DMS 273 (cell line): ENCODE measurements around the gene RAP1GAP.
A peak's percentile ranks its signal among the peaks of the same experiment; 100 is the strongest.

ENCODE experiments used
- DNase-seq: peaks from one replicate; lab custom pipeline; 2025; ENCODE audit not compliant: unreplicated experiment; lab: John Stamatoyannopoulos, UW

RAP1GAP gene

DNA sequence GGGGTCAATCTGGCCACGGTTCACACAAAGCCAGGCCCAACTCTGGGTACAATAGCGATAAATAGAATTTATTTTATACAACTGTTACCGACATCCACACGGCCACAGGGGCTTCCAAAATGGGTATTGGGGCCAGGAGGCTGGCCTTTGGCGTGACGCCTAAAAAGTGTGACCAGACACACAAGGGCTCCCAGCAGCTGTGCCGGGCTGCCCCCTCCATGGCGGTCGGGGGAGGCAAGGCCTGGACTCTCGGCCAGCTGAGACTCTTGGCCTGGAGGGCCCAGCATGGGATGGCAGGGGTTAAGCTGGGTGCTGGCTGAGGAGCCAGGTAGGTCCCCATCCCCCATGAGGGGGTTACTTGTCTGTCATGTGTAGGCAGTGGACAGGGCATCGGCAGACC lies 73.0 kb downstream of the RAP1GAP start:
- DNase-seq: no peak

DNA sequence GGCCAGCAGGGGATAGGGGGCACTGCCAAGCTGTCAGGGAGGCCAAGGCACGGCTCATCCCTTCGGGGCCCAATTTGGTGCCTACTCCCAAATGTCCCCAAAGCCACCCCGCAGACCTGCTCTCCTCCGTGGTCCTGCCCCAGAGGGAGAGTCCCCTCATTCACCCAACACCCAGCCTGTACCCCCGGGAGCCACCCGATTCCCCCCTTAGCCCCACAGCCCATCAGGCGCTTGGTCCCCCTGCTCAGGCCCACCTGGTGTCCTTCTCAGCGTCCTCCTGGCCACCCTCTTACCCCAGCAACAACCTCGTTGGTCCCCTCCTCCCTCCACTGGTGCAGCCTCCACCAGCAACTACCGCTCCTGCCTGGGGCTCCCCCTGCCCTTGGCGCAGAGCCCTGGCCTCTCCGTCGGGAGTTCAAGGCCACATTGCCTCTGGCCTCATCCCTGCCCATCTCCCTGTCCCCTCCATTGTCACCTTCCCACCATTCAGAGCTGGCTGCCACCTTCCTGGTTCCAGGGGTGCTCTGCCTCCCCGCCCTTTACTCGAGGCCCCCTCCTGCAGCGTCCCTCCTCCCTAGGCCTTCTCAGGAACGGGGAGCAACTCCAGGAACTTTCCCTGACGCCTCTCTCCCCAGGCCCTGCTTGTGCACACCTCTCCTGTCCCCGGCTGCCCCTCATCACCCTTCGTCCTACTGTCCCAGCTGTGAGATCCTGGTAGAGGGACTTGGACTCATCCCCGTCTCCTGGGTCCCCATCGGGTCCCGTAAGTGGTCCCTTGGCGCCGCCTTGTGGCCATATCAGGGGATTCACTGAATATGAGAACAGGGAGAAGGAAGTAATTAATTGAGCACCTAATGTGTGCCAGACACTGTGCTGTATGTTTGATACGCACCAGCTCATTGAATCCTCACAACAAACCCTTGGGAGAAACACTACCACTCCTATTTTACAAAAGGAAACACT lies 73.9 kb downstream of the RAP1GAP start:
- DNase-seq: peak; percentile 88

DNA sequence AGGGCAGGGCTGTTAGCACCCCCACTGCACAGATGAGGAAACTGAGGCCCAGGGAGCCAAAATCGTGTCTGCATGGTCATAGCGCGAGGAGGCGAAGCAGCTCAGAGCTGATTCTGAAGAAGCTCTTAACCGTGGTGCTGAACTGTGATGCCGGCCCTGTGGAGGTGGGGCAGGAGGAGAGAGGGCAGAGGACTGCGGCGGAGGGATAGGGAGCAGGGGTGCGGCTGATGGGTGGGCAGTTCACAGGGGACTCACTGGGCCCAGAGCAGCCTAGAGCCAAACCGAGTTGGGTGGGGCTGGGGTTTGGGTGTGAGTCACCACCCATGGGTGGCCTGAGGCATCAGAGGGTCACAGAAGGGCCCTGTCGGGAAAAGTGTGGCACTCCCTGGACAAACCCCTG lies 74.7 kb downstream of the RAP1GAP start:
- no peak for DNase-seq

DNA sequence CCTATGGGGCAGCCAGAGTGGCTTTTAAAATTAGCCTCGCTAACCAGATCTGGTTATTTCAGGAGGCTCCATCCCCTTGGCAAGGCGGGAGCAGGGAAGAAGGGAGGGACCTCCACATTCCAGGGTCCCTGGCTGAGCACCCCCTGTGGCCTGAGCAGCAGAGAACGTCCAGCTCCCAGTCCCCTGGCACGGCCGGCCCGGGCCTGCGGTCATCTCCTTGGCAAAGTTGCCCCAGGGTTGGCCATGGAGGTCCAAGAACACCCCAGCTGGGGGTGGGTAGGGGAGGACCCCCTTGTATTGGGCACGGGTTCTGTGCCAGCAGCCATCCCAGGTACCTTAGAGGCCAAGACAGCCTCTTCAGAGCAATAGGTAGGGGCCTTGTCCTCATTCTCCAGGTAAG lies 75.9 kb downstream of the RAP1GAP start:
- peak; percentile 27 for DNase-seq

DNA sequence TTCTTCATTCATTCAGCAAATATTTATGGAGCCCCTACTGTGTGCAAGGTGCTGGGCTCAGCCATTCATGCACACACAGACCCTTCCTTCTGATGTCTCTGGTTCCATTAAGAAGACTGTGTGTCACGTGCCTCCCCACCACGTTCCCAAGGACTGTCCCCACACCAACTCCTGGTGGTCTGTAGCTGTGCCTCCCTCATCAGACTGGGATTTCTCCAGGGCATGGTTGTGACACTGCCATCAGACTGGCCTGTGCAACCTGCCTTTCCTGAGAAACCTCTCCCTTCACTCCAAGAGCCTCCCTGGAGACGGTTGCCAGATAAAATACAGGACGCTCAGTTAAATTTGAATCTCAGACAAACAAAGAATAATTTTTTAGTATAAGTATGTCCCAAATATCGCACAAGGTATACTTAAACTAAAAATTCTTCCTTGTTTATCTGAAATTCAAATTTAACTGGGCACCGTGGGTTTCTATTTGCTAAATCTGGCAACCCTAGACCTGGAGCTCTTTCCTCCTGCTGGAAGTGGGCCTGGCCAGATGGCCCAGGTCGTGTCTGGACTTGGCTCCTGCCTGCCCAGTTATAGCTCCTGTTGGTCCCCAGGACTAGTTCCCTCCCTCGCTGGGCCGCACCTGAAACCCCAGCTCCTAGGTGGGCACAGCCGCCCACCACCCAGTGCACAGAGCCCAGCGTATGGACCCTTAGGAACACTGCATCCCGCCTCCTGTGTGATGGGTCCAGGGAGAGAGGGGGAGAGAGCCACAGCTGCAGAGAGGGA lies 76.9 kb downstream of the RAP1GAP start:
- peak; percentile 81 for DNase-seq

DNA sequence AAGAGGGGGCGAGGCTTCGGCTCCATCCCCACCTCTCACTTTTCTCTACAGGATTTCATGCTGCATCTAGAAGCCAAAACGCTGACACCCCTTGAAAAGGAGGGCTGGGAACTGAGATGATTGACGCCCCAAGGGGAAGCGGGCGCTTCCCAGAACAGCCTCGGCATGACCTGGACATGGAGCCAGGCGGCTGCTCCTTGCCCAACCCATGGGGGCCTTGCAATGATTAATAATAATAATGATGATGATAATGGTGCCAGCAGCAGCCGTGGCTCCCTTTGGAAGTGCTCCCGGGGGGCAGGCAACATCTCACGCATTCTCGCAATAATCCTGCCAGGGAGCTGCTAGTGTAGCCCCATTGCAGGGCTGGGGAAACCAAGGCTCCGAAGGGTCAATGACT lies 78.2 kb downstream of the RAP1GAP start:
- DNase-seq: peak; percentile 43

DNA sequence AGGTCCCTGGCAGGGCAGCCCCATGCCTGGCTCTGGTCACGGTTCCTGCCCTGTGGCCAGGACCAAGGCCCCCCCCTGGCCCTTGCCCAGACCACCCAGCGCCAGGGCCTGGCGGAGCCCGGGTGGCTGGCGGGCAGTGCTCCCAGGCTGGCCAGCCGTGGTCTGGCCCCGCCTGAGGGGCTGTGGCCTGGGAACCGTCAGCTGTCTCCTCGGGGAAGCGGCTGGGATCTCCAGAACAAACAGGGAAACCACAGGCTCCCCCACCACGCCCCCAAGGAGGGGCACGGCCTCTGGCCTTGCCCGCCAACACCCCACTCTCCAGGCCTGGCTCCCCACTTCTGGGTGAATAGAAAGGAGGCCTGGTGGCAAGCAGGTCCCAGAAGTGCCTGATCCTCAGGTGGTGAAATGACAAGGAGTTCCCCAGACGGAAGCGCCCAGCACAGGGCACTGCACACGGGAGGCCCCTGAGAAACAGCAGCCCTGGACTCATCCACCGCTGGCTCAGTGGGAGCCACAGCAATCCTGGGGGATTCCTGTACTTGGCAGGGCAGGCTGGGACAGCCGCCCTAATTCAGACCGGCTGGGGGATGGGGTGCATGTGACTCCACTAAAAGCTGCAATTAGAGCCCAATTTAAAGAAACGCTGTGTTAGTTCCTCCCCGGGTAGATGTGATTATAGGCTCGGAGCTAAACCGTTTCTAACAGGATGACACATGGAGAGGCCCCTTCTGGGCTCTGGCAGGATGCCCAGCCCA lies 78.9 kb downstream of the RAP1GAP start:
- peak; percentile 52 for DNase-seq

DNA sequence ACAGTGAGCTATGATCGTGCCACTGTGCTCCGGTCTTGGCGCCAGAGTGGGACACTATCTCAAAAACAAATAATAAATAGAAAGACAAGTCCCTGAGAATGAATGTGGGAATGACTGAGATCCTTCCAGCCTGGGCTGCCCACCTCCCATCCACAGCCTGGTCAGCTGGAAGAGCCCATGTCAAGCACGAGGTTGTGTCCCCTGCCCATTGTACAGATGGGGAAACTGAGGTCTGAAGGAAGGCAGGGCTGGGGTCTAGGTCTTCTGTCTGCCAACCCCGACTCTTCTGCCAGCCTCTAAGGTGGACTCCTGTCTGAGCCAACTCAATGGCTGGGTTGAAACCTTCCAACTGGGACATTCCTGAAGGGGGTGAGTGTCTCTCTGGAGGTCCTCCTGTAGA lies 79.5 kb downstream of the RAP1GAP start:
- no peak for DNase-seq

DNA sequence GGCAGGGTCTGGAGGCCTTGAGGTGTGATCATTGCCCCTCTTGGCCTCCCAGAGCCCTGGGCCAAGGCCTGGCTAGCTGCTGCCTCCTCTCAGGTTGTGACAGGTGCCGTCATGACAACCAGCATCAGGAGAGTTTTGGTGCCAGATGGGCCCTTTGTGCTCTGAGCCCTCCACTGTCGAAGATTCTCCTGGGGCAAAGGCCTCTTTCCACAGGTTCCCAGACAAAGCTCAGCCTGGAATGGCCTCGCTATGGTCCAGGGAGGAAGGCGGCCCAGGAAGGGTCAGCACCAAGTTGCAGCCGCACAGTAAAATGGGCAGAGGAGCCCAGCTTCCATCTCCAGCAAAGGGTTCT lies 81.6 kb downstream of the RAP1GAP start:
- DNase-seq: peak; percentile 67

DNA sequence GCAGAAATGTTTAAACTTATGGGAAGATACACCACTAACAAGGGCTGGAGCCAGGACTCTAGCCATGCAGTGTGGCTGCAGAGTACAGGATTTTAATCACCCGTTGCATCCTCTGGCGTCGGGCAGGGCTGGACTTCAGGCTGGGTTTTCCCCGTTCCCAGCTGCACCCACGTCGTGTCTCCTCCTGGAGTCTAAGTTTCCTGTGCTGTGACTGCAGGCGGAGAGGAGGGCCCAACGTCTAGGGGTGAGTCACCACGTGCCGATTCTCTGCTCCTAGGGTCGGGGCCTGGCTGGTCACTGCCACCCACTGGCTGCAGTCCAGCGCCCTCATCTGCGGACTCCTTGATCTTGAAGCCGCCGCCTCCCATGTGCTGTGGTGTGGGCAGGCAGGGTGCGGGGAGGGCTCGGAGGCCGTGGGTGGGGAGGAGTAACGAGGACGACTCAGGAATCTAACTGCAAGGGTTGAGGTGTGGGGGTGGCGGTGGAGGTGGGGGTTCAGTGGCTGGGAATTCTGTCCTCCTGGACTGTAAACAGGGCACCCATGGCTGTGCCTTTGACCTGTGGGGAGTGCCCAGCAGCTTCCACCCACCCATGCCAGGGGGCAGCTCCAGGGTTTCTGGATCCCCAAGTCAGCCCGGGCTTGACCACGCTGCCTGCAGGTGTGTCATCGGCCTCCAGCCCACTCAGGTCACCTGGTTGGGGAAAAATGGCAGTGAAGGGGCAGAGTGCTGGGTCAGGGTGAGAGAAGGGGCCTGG lies 82.1 kb downstream of the RAP1GAP start:
- no peak for DNase-seq

DNA sequence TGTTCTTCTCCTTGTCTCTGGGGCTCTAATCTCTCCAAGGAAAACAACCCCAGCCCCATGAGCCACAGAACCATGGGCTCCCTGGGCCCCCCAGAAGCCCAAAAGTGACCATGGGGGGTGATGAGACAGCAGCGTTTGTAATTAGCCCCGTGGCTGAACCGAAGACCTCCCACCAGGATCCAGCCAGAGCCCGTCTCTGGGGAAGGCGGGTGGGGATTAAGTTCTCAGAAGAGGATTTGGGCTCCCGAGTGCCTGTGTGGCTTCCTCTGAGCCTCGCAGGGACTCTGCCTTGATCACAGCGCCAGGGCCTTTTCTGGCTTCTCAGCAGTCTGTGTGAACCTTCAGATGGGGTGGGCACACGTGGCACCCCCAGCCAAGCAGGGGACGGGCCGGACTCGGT lies 82.9 kb downstream of the RAP1GAP start:
- no peak for DNase-seq

DNA sequence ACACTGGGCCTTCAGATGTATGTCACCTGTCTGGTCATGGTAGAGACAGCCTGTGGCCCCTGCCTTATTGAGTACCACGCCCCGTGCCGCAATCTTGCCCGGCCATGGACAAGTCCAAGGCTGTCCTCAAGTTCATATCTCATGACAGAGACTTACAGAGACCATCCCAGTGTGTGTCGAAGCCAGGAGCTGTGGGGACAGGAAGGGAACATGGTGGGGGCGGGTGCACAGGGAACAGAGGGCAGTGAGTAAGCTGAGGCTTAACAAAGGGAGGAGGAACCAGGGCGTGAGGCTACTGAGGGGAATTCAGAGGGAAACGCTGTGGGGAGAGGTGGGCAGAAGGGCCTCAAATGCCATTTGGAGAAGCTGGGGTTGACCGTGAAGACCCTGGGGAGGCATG lies 84.1 kb downstream of the RAP1GAP start:
- no peak for DNase-seq

DNA sequence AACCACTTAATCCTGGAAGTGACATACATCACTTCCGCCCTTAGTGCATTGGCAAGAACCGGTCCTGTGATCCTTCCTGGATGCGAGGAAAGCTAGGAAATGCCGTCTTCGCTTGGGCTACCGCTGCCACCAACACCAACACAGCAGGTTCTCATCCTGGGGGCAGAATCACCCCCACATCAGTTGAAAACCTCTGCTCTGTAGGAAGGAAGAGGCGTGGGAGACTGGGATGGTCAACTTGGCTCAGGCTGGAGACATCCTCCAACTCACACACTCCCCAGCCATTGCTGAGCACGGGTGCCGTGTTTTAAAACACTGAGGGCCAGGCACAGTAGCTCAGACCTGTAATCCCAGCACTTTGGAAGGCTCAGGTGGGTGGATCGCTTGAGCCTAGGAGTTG lies 85.1 kb downstream of the RAP1GAP start:
- no peak for DNase-seq

DNA sequence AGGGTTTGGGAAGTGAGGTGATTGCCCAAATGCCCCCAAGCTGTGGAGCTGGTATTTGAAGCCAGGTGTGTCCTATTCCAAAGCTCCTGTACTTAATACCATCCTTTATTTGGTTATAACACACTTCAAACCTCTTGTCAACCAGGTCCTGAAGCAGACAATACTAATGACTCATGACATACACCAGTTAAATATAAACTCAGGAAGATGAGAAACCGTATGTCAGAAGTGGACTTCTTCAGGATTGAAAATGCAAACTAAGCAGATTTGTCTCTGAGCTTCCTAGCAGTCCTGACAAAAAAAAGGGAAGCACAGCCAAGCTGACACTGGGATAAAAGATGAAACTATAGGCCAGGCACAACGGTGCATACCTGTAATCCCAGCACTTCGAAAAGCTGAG lies 89.4 kb downstream of the RAP1GAP start:
- DNase-seq: no peak

DNA sequence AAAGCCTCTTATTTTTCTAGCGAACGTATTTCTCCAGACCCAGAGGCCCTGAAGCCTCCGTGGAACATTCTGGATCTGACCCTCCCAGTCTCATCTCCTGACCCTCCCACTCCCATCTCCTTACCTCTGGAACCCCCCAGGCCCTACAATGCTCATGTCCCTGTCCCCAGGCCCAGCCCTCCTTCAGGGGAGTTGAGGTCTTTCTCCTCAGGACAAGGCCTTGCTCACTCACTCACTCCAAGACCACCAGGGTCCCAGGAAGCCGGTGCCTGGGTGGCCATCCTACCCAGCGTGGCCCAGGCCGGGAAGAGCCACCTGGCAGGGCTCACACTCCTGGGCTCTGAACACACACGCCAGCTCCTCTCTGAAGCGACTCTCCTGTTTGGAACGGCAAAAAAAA lies 91.2 kb downstream of the RAP1GAP start:
- no peak for DNase-seq

DNA sequence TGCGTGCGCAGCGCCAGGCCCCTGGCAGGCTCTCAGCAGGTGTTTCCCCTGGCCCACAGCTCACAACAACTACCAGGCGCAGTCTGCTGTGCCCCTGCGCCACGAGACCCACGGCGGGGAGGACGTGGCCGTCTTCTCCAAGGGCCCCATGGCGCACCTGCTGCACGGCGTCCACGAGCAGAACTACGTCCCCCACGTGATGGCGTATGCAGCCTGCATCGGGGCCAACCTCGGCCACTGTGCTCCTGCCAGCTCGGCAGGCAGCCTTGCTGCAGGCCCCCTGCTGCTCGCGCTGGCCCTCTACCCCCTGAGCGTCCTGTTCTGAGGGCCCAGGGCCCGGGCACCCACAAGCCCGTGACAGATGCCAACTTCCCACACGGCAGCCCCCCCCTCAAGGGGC lies 91.8 kb downstream of the RAP1GAP start:
- no peak for DNase-seq

DNA sequence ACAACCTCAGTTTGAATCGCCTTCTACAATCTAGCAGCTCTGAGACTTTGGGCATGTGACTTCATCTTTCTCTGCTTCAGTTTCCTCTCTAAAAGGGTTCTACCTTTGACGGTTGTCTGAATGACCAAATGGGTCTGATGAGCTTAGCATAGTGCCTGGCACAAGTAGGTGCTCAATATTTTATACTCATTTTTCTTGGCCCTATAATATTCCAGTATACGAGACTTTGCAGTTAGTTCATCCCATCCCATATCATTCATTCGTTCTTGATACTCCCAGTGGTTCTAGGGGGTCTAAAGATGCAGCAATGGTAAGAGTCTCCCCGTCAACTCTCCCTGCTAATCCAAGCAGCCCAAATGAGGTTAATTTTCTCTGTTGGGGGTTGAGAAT lies 92.4 kb downstream of the RAP1GAP start:
- DNase-seq: no peak

DNA sequence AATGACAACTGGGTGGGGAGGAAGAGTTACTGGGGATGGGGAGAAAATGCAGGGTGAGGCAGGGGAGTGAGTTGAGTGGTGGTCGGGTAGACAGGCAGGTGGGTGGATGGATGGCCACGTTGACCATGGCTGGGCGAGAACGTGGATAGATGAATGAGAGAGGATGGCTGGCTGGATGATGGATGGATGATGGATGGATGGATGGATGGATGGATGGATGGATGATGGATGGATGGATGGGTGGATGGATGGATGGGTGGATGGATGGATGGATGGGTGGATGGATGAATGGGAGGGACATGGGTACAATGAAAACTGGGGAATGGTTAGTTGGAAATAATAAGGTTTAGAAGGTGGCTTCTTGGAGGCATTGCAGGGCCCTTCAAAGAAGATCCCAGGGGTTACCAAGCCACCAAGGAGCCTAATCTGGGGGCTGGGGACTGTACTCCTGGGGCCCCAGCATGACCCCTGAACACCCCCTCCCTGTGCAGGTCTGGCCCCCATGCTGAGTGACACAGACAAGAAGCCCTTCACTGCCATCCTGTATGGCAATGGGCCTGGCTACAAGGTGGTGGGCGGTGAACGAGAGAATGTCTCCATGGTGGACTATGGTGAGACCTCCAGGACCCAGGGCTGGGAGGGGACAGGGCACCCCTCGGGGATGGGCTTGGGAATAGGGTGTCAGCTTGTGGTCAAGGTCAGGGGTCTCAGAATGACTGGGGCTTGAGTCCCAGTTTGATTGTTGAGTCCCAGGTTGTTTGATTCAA lies 92.9 kb downstream of the RAP1GAP start:
- DNase-seq: no peak

DNA sequence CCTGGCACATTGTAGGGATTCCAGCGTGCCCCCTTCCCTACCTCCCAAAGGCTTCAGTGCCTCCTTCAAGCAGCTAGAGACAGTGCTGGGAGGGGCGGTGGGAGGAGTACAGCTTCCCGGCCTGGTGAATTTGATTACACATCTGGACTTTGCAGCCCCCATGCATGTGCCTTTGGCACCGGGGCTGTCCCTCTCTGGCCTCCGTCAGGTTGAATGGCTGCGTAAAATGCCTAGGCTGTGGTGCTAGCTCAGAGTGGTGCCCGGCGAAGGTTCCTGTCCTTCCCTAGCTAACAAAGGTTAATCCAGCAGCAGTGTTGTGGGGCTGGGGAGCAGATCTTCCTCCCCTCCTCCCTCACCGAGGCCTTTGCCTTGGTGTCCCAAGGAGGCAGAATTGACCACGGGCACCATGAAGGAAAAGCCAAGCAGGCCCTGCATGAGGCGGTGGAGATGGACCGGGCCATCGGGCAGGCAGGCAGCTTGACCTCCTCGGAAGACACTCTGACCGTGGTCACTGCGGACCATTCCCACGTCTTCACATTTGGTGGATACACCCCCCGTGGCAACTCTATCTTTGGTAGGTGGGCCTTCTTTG lies 93.7 kb downstream of the RAP1GAP start:
- no peak for DNase-seq
